GM21825 (cell line): ENCODE data around the gene CAPN15.
A peak's percentile ranks its signal among the peaks of the same experiment; 100 is the strongest.

Experiments
- ATAC-seq: cut with Tn5 transposase; IDR thresholded peaks from one replicate; pipeline ENCODE4 v1.9.1; 2021; ENCODE audit warnings: mild to moderate bottlenecking, moderate library complexity; ENCODE audit not compliant: unreplicated experiment

Gene CAPN15

DNA sequence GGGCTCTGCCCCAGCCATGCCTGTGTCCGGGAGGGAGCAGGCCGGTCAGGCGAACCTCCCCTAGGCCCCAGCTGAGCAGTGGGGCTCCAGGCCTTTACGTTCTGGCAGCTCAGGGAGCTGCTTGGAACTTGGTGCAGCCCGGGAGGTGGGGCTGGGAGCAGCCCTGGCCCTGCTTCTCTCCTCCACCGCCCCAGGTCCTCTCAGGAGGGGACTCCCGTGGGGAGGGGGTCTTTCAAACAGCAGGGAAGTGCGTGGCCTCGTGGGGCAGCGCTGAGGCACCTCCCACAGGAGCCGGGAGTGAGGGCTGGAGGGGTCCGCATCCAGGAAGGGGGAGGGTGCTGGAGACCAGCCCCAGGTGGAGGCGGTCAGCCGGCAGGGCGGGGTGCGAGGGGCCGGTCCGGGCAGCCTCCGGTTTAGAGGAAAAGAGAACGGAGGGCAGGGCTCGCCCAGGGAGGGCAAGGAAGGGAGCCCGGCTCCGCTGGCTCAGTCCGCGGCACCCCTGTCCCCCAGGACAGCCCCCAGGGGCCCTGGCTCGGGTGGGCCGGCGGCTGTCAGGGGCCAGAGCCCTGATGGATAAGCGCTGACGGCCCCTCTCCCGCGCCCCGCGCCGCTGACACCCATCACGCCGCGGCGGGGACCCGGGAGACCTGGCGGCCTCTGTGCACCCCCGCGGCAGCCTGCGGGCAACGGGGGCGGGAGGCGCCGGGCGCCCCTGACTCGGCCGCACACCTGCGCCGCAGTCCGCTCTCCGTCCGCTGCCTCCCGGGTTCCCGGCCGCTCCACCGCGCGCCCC lies 32.1 kb downstream of the CAPN15 start:
- ATAC-seq = no peak

DNA sequence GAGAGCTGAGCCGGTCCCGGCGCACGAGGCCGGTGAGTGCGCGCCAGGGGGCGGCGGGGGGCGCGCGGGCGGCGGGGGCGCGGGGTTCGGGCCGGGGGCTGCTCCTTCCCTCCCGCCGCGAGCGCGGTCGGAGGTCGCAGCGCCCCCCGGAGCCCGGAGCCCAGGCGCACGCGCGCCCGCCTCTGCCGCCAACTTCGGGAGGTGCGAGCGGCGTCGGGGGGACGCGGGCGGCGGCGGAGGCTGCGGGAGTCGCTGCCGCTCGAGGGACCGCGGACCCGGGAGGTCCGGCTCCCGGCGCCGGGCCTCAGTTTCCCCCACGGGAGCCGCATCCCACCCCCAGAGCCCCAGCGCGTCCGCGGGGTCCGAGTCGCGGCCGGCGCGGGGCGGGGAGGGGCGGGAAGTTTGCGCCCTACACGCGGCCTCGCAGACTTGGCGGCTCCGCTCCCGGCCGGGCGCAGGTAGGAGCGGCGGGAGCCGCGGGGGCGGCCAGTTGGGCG lies 32.7 kb downstream of the CAPN15 start, which contains the start of gene PRR35:
Gene PRR35 (plus strand): TSS at position 191 of the 497 bp plus-strand sequence. CDS start 2,901 bp downstream, outside the sequence.
- no peak for ATAC-seq

DNA sequence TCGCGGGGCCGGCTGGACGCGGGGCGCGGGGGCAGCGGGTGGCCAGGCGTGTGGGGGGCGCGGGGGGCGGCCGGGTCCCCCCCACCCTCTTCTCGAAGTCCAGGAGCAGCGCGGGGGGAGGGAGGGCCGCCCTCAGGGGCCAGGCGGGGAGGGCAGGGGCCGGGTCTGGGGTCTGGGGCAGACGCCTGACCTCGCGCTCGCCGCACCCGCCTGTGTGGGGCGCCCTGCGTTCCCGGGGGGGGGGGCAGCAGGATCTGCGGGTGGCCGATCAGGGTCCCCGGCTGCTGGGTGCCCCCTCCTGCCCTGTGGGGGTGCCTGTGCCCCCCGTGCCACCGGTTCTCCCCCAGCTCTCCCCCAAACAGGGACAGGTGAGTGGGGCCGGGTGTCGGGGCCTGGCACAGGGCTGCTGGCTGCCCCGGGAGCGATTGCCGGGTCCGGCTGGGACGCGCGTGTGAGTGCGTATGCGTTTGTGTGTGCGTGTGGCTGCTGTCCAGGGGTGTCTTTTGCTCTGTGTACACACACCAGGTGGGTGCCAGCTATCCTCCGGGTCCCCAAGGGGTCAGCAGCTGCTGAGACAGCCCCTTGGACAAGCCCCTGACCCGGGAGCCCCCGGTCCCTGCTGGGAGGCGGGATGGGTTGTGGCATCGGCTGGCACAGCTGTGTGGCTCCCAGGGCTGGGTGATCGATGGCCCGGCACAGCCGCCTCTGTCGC lies 33.3 kb downstream of the CAPN15 start:
- ATAC-seq = no peak

- ATAC-seq = no peak
Measured at GRCh38 chr16:561413-561794, 33.9 kb downstream of the CAPN15 start.

DNA sequence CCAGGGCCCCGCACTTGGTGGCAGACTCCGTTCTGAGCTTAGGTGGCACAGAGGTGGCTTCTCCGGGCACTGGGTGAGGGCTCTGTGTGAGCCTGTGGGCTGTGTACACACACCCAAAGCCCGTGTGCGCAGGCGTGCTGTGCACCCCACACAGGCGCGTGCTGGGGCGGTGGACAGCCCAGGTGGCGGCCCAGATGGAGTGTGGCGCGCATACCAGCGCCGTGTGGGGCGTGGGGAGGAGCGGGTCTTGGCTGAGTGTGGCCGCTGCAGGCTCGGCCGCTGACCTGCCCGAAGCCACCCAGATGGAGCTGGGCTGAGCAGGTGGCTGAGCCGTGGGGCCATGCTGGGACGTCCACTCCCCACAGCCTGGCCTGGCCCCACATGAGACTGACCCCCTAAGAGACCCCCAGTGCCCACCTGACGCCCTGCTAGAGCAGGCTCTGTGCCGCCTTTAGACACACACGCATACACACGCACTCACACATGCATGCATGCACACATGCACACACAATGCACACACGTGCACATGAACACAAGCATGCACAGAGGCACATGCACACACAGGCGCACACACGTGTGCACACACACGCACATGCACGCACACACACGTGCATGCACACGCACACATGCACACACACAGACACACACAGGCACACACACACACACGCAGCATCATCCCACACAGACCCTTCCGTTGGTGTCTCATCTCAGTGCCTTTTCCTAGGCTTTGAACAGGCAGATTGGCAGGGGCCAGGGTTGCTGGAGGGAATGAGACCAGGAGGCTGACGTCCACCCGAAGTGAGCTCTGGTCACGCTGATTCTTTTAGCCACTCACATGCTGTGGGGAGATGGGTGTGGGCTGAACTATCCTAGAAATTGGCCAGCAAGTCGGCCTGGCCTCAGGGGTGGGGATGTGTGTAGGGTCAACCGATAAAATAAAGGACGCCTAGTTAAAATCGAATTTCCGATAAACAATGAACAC lies 34.7 kb downstream of the CAPN15 start:
- ATAC-seq = no peak

GRCh38 chr16:563072-563644 lies 35.6 kb downstream of the CAPN15 start:
- ATAC-seq = no peak

DNA sequence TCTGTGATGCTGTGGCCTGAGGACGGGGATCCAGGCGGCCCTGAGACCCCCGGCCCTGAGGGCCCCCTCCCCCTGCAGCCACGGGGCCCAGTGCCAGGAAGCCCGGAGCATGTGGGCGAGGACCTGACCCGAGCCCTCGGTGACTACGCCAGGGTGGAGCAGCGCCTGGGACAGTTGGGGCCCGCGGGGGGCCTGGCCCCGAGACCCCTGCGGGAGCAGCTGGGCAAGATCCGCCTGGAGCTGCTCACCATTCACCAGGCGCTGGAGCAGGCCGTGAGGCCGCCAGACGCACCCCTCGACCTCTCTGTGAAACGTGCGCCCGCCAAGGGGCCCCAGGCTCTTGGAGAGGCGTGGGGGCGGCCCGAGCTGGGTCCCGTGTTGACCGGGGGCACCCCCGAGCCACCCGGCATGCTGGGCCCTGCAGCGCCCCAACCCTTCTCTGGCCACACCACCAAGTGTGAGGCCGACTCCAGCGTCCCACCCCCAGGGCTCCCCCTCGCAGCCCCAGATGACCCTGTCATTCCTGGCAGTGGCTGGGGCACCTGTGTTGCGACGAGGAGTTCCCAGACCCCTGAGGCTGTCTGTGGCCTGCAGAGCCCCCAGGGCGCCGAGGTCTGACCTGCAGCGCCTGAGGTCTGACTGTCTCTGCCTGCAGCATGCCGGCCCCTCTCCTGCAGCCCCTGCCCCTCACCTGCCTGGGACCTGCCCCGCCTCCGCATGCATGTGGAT lies 37.3 kb downstream of the CAPN15 start:
- ATAC-seq = no peak

DNA sequence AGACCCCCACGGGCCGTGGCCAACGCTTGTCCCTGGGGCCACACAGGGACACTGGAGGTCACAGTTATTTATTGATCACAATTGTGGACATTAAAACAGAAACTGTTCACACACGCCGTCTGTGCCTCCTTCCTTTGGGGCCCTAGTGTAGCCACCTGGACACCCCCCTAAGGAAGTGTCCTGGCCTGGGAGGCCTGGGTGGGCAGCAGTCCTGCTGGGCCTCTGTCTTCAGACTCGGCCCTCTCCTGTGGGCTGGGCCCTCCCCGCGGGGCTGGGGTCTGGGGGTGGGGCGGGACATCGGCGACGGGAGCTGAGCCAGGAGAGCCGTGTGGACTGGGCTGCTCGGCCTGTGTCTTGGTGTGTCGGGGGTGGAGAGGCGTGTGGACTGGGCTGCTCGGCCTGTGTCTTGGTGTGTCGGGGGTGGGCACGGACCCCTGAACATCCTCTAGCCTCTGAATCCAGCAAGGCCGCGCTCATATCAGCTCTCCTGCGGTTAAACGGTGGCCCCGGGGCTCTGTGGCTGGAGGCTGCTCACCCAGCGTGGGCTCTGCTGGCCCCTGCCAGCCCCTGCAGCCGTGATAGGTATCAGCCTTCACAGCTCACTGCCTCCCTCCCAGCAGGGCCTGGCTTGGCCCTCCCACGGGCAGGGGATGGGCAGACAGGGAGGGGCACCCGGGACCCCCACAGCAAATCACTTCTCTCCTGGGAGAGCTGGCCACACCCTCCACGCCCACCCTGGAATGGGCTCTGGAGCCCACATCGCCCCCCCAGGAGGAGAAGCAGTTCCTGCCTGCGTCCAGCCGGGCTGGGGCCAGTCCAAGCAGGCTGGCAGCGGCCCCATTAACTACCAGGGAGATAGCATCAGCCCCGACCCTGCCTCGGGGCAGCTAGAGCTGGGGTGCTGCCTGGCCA lies 38.2 kb downstream of the CAPN15 start:
- ATAC-seq = no peak

DNA sequence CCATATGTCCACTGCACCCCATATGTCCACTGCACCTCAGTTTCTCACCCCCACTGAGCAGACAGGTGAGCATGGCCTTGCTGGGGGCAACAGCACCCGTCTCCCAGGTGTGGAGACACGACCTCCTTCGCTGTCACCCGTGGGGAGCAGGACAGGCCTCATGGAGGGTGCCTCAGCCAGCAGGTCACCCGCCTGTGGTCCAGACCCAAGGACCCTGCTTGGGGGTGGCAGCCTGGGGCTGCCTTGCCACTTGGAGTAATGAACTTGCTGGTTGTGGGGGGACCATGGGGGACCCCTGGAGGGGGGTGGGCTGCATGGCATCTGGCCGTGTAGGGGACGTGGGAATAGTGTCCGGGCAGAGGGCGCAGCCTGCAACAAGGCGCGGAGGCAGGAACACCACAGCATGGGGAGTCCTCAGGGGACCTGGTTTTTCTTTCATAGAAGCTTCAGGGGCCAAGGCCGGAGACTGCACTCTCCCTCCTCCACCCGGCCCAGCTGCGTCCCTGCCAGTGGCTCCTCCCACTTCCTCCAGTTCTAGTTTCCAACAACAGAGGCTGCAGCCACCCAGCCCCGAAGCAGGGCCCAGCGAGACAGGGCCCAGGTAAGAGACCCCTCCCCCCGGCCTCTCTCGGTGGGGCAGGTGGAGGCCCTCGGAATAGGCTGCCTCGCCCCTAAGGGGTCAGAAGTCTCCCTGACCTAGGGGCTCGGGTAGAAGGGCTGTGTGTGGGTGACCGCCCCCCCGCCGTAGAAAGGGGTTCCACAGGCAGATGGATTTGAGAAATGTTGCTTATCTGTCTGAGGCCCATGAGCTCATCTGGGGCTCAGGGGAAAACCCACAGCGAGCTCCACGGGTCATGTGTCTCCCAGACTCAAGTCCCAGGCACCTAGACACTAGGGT lies 39.2 kb downstream of the CAPN15 start, which contains the start of gene NHLRC4:
Gene NHLRC4 (plus strand): TSS at position 531 of the 898 bp plus-strand sequence. CDS start 1,043 bp downstream, outside the sequence.
- ATAC-seq = no peak

- no peak for ATAC-seq
Measured at GRCh38 chr16:567373-568256, 40.1 kb downstream of the CAPN15 start.

GRCh38 chr16:568401-569258 lies 41.1 kb downstream of the CAPN15 start:
- no peak for ATAC-seq

- peak; percentile 40 for ATAC-seq
Measured at GRCh38 chr16:569445-570254, 42.1 kb downstream of the CAPN15 start, which contains the start of gene PIGQ. PIGQ (plus strand) TSS chr16:569968; CDS start chr16:574075, 4,107 bp downstream.

DNA sequence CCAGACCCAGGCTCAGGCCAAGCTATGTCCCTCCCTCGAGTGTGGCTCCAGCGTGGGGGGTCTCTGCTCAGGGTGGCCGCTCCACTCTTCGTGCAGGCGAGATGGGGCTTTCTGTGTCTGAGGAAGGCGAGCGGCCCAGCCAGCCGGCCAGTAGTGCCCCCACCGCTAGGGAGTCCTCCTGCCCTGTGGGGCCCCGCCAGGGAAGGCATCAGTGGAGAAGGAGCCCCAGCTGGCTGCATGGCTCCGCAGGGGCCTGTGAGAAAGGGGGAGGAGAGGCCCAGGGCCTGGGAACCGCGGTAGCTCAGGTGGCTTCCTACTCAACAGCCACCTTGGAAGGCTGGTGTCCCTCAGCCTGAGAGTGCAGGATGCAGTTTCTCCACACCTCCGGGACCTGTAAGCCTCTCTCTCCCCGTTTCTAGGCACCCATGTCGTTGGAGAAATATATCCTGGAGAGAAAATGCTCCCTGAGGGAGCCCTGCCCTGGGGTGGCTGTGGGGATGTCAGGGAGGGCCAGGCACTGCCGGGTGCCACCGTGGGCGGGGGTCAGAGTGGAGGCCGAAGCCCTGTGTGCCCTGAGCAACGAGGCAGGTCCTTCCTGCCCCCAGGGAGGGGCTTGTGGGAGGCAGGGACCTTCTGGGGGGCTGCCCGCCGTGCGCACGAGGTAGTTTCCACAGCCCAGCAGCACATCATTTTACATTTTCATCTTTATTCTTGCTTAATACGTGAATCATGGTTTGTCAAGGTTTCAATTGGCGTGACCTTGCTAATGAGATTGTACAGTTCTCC lies 45.5 kb downstream of the CAPN15 start:
- ATAC-seq = no peak
